DOHH2 (cell line): ENCODE measurements around the gene ASB15.

Experiments used
- EZH2phosphoT487 ChIP-seq: fragments of 200-600 bp; sonication (generic); IDR thresholded peaks from 2 replicates; pipeline ENCODE4 v1.6.1; 2017; ENCODE audit warnings: borderline replicate concordance, mild to moderate bottlenecking, antibody characterized with exemption, low read length, moderate library complexity, mixed read lengths
- TF ChIP-seq, protein P1 (sequence below): fragments of 200-600 bp; sonication (generic); IDR thresholded peaks from one replicate; pipeline ENCODE4 v1.5.1; 2014; ENCODE audit warnings: antibody characterized with exemption, mild to moderate bottlenecking, low read depth, low read length; ENCODE audit not compliant: poor library complexity, severe bottlenecking

DNA sequence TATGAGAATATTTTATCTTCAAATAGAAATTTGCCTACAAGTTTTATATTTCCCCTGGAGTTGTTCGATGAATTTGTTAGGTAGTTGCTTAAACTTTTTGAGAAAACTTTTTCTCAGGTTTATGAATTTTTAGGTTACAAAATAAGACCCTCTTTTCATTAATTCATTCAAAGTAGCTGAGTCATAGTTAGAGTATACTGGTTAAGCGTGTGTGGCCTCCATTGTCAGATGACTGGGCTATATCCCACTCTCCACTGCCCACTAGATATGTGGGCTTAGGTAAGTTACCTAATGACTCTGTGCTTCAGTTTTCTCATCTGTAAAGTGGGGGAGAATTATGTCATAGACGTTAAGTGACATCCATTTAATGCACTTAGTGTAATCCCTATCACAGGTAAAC, 1.0 kb downstream of the ASB15 start:
- no peak for TF ChIP-seq EZH2phosphoT487
- TF ChIP-seq, protein P1, sequence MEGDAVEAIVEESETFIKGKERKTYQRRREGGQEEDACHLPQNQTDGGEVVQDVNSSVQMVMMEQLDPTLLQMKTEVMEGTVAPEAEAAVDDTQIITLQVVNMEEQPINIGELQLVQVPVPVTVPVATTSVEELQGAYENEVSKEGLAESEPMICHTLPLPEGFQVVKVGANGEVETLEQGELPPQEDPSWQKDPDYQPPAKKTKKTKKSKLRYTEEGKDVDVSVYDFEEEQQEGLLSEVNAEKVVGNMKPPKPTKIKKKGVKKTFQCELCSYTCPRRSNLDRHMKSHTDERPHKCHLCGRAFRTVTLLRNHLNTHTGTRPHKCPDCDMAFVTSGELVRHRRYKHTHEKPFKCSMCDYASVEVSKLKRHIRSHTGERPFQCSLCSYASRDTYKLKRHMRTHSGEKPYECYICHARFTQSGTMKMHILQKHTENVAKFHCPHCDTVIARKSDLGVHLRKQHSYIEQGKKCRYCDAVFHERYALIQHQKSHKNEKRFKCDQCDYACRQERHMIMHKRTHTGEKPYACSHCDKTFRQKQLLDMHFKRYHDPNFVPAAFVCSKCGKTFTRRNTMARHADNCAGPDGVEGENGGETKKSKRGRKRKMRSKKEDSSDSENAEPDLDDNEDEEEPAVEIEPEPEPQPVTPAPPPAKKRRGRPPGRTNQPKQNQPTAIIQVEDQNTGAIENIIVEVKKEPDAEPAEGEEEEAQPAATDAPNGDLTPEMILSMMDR = no peak
